Measurements from ENCODE around the gene DGKG. TPM values are rescaled to one million over a fixed set of nuclear protein-coding genes. Genes with fewer than 3 reads are reported as not detected.

Gene DGKG
- total RNA-seq, 4 donors from 2014 or later: 1.3 to 5.7 (median 2.3) TPM

DNA sequence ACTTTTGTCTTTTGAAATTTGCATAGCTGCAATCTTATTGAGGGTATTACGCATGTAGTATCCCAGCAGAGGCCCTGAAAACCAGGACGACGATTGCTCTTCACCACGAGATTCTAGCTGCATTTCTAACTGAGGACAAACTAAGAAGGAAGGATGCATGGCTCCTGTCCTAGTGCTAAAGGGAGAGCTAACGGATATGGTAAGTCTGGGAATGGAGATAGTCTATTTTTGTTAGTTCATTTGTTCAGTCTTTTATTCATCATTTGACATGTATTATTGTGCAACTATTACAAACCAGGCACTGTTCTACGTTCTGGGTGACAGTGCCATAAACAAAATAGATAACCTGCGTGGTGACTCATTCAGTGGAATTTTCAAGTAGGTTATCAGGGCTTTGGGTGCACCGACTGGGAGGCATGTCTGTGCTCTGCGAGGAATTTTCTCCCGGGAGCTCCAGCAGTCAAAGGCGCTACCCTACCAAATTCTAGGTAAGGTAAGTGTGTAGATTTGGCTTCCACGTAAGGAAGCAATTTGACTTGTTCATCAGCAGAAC lies 201.3 kb downstream of the DGKG start:
- TF ChIP-seq POLR2A (IDR thresholded peaks at IDR 0.05): no peak
- no peak for TF ChIP-seq CTCF (IDR thresholded peaks at IDR 0.05)
- TF ChIP-seq EP300 (IDR thresholded peaks at IDR 0.05): no peak
- no peak overlapping the region for H3K27ac ChIP-seq
- no peaks in the 10 kb centered on the region for H3K27me3 ChIP-seq
- no peak overlapping the region for H3K4me3 ChIP-seq
- DNase-seq (ENCODE audit: low spot score in 2 of 2): no peak
- no peaks in the 10 kb centered on the region for H3K4me1 ChIP-seq
- peaks cover 0 to 6% (median 0%) of the 10 kb centered on the region in 4 donors for H3K9me3 ChIP-seq
- H3K36me3 ChIP-seq: no peaks in the 10 kb centered on the region
- 83 to 86% methylated on average over 12 of the region's 12 CpGs for WGBS, 2 donors

GRCh38 chr3:186154641-186155040 lies 207.4 kb downstream of the DGKG start:
- Histone ChIP-seq H3K9me3 (peaks cover 0 to 3% (median 0%) of the 10 kb centered on the region in 4 donors), H3K36me3 (no peaks in the 10 kb centered on the region), H3K27ac (no peak overlapping the region), H3K27me3 (no peaks in the 10 kb centered on the region), H3K4me3 (no peak overlapping the region), H3K4me1 (no peaks in the 10 kb centered on the region)
- TF ChIP-seq CTCF (IDR thresholded peaks at IDR 0.05): no peak
- no peak for TF ChIP-seq EP300 (IDR thresholded peaks at IDR 0.05)
- no peak for TF ChIP-seq POLR2A (IDR thresholded peaks at IDR 0.05)
- 94 to 95% methylated on average over 2 of the region's 2 CpGs for WGBS, 2 donors
- no peak for DNase-seq (ENCODE audit: low spot score in 2 of 2)

DNA sequence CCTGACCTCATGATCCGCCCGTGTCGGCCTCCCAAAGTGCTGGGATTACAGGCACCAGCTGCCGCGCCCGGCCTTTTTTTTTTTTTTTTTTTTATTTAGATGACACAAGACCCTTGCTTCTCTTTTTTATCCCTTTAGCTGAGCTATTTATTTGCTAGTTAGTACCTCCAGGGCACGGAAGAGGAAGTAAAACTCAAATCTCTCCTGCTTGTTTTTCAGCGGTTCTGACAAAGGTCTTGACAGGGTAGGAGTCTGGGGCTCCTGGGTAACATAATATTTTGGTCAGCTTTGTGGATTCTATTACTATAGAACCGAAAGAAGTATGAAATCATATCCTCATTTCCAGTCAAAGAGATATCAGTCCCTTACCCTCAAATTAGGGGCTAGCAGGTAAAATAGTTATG lies 209.1 kb downstream of the DGKG start:
- no peak for TF ChIP-seq EP300 (IDR thresholded peaks at IDR 0.05)
- TF ChIP-seq POLR2A (IDR thresholded peaks at IDR 0.05): no peak
- TF ChIP-seq CTCF (IDR thresholded peaks at IDR 0.05): no peak
- Histone ChIP-seq H3K4me1 (no peaks in the 10 kb centered on the region), H3K9me3 (no peaks in the 10 kb centered on the region), H3K27ac (no peak overlapping the region), H3K4me3 (no peak overlapping the region), H3K27me3 (no peaks in the 10 kb centered on the region), H3K36me3 (no peaks in the 10 kb centered on the region)
- no peak for DNase-seq (ENCODE audit: low spot score in 2 of 2)
- 68 to 75% methylated on average over 9 of the region's 9 CpGs for WGBS, 2 donors

DNA sequence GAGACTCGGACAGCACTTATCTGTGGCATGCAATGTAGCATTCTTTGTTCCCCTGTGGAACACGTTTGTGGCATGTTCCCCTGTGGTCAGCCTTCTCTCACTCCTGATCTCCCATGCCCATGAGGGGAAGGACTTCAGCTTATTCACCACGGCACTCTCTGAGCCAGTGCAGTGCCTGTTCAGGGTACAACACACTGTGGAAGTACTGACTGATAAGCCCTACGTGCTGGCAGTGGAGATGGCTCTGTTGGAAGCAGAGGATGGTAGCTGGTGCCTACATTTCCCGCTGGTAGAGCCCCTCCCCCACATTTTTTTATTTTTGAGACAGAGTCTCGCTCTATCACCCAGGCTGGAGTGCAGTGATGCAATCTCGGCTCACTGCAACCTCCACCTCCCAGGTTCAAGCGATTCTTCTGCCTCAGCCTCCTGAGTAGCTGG lies 209.7 kb downstream of the DGKG start:
- Histone ChIP-seq H3K27me3 (no peaks in the 10 kb centered on the region), H3K4me3 (no peak overlapping the region), H3K4me1 (no peaks in the 10 kb centered on the region), H3K27ac (no peak overlapping the region), H3K9me3 (no peaks in the 10 kb centered on the region), H3K36me3 (no peaks in the 10 kb centered on the region)
- 75 to 79% methylated on average over 8 of the region's 8 CpGs for WGBS, 2 donors
- TF ChIP-seq POLR2A (IDR thresholded peaks at IDR 0.05) (no peak), CTCF (IDR thresholded peaks at IDR 0.05) (no peak), EP300 (IDR thresholded peaks at IDR 0.05) (no peak)
- DNase-seq (ENCODE audit: low spot score in 2 of 2): no peak

GRCh38 chr3:186151077-186151971 lies 210.7 kb downstream of the DGKG start:
- no peaks in the 10 kb centered on the region for H3K27me3 ChIP-seq
- no peaks in the 10 kb centered on the region for H3K36me3 ChIP-seq
- TF ChIP-seq POLR2A (IDR thresholded peaks at IDR 0.05) (no peak), CTCF (IDR thresholded peaks at IDR 0.05) (no peak), EP300 (IDR thresholded peaks at IDR 0.05) (no peak)
- no peaks in the 10 kb centered on the region for H3K4me1 ChIP-seq
- WGBS, 2 donors: 85 to 87% methylated on average over 7 of the region's 7 CpGs
- no peak overlapping the region for H3K4me3 ChIP-seq
- H3K9me3 ChIP-seq: no peaks in the 10 kb centered on the region
- DNase-seq (ENCODE audit: low spot score in 2 of 2): no peak
- no peak overlapping the region for H3K27ac ChIP-seq

All from tibial nerve (tissue), 4 donors.